ENCODE measurements around the gene HDAC2.
"Not testable (repeated sequence)": the region's sequence is repeated elsewhere in the genome, so short reads cannot be mapped to it uniquely, and the experiment has no call there.

HDAC2 gene

GRCh38 chr6:113994934-113995342, 24.0 kb upstream of the HDAC2 start:
- H3K4me3 ChIP-seq (ENCODE audit: low read depth, low read length), result no peak overlapping the region
- TF ChIP-seq, protein P1, sequence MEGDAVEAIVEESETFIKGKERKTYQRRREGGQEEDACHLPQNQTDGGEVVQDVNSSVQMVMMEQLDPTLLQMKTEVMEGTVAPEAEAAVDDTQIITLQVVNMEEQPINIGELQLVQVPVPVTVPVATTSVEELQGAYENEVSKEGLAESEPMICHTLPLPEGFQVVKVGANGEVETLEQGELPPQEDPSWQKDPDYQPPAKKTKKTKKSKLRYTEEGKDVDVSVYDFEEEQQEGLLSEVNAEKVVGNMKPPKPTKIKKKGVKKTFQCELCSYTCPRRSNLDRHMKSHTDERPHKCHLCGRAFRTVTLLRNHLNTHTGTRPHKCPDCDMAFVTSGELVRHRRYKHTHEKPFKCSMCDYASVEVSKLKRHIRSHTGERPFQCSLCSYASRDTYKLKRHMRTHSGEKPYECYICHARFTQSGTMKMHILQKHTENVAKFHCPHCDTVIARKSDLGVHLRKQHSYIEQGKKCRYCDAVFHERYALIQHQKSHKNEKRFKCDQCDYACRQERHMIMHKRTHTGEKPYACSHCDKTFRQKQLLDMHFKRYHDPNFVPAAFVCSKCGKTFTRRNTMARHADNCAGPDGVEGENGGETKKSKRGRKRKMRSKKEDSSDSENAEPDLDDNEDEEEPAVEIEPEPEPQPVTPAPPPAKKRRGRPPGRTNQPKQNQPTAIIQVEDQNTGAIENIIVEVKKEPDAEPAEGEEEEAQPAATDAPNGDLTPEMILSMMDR (IDR thresholded peaks at IDR 0.05; ENCODE audit: low read depth, low read length, missing control alignments), result peak; percentile 60
- no peak for DNase-seq (ENCODE audit: low read depth)

DNA sequence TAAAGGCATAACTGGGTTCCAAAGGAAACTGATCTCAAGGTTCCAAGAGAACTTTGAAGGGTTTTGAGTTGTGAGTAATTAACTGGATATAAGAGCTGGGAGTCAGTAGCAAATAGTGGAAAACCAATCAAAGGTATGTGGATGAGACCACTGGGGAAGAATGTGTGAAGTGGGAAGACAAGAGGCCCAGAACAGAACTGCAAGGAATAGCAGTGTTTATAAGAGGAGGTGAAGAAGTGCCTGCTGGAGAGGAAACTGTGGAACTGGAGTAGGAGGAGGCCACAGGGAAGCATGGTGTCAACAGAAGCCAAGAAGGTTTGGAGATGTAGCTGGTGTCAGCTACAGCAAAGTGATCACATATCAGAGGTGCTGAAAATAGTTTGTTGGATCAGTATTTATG, 18.7 kb upstream of the HDAC2 start:
- TF ChIP-seq, protein P1 (IDR thresholded peaks at IDR 0.05; ENCODE audit: low read depth, low read length, missing control alignments), result no peak
- no peak for DNase-seq (ENCODE audit: low read depth)
- H3K4me3 ChIP-seq (ENCODE audit: low read depth, low read length), result no peak overlapping the region

- DNase-seq (ENCODE audit: low read depth), result not testable (repeated sequence)
Measured at GRCh38 chr6:113982675-113983074, 11.7 kb upstream of the HDAC2 start.

DNA sequence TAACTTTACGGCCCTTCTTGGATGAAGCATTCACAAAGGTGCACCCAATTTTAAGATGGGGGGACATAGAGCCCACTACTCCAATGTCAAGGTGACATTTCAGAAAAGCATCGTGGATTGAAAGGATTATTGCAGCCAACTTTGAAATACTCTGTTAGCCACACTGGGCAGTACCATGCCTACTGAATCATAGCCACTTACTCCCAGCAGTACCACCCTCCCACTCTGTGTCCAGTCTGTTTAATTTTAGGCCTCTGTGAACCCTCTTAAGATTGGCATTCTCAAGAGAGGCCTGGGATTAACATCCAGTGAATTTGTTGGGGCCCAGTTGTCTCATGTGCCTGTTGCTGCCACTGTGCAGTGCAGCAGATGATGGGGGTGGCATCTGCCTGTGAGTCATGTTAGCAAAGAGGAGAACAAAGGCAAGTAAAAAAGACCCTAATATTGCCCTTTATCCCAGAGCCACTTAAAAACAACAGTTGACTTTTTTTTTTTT, 11.2 kb upstream of the HDAC2 start:
- no peak overlapping the region for H3K4me3 ChIP-seq (ENCODE audit: low read depth, low read length)
- TF ChIP-seq, protein P1 (IDR thresholded peaks at IDR 0.05; ENCODE audit: low read depth, low read length, missing control alignments), result no peak
- DNase-seq (ENCODE audit: low read depth), result no peak

More at GRCh38 chr6:113982675-113983074, 11.7 kb upstream of the HDAC2 start:
- H3K4me3 ChIP-seq (ENCODE audit: low read depth, low read length), result not testable (repeated sequence)

DNA sequence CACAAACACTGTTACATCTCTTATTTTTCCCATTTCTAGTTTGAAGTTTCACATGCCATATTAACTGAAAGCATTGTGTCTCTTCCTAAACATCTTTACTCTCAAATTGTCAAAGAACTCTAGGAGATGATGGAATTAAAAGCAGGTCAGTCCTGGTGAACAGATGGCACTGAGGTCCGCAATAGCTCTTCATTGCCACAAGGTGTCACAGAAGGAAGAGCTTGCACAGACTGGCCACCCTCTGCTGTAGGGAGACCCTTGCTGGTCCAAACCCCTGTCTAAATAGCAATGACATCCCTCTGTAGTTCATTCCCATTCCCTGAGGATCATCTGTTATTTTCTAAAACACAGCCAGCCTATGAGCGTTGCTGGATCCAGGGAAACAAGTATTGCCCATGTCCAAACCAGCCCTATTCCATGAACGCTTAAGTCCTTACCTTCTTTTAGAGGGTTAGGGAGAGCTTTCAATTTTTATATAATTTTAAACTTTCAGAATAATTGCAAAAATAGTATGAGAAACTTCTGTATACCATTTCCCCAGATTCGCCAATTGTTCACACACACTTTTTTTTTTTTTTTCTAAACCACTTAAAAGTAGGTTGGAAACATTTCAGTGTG, 10.1 kb upstream of the HDAC2 start:
- no peak for DNase-seq (ENCODE audit: low read depth)
- TF ChIP-seq, protein P1 (IDR thresholded peaks at IDR 0.05; ENCODE audit: low read depth, low read length, missing control alignments), result peak; percentile 68
- no peak overlapping the region for H3K4me3 ChIP-seq (ENCODE audit: low read depth, low read length)

DNA sequence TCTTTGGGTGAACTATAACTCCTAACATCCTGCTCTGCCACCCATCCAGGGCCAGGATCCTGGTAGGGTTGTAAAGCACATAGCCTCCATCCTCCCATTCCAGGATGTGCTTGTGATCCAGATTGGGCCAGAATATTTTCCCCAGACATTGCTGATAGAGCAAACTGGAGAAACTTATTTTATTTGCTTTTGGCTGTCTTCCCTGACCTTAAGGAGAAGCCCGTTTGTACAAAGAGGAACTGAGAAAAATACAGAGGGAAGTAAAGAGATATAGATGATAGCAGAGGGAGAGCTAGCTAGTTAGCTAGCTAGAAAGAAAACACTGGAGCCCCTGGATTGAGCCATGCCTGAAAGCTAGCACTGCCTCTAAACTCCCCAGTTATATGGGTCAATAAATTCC, 9.0 kb upstream of the HDAC2 start:
- TF ChIP-seq, protein P1 (IDR thresholded peaks at IDR 0.05; ENCODE audit: low read depth, low read length, missing control alignments), result no peak
- DNase-seq (ENCODE audit: low read depth), result no peak
- H3K4me3 ChIP-seq (ENCODE audit: low read depth, low read length), result no peak overlapping the region

GRCh38 chr6:113978084-113978675, 7.2 kb upstream of the HDAC2 start:
- TF ChIP-seq, protein P1 (IDR thresholded peaks at IDR 0.05; ENCODE audit: low read depth, low read length, missing control alignments), result no peak
- no peak overlapping the region for H3K4me3 ChIP-seq (ENCODE audit: low read depth, low read length)
- no peak for DNase-seq (ENCODE audit: low read depth)
